HL-60/S4 (cell line): ENCODE data around the gene THAP9.
"Not testable (repeated sequence)": the region's sequence is repeated elsewhere in the genome, so short reads cannot be mapped to it uniquely, and the experiment has no call there.

Experiments used
- in situ Hi-C: fragments of 300-500 bp; cut with MboI; formaldehyde crosslinking; loops from 2 replicates; pipeline ENCODE4 v1.14.3; 2022; ENCODE audit warnings: low sequenced_read_pairs

The THAP9 gene, protein sequence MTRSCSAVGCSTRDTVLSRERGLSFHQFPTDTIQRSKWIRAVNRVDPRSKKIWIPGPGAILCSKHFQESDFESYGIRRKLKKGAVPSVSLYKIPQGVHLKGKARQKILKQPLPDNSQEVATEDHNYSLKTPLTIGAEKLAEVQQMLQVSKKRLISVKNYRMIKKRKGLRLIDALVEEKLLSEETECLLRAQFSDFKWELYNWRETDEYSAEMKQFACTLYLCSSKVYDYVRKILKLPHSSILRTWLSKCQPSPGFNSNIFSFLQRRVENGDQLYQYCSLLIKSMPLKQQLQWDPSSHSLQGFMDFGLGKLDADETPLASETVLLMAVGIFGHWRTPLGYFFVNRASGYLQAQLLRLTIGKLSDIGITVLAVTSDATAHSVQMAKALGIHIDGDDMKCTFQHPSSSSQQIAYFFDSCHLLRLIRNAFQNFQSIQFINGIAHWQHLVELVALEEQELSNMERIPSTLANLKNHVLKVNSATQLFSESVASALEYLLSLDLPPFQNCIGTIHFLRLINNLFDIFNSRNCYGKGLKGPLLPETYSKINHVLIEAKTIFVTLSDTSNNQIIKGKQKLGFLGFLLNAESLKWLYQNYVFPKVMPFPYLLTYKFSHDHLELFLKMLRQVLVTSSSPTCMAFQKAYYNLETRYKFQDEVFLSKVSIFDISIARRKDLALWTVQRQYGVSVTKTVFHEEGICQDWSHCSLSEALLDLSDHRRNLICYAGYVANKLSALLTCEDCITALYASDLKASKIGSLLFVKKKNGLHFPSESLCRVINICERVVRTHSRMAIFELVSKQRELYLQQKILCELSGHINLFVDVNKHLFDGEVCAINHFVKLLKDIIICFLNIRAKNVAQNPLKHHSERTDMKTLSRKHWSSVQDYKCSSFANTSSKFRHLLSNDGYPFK

GRCh38 chr4:82900411-82901182, at the start of gene THAP9:
TSS of gene THAP9 (plus strand) at chr4:82900735. CDS start at chr4:82900803, 68 bp downstream.
- in situ Hi-C loops = no loop called here

GRCh38 chr4:82851318-82851717, 49.2 kb upstream of the THAP9 start:
- in situ Hi-C loops = no loop called here

- in situ Hi-C loops = no loop called here
Observed at GRCh38 chr4:82851885-82852750, 48.4 kb upstream of the THAP9 start.

GRCh38 chr4:82852751-82853285, 47.7 kb upstream of the THAP9 start:
- in situ Hi-C loops = no loop called here

DNA sequence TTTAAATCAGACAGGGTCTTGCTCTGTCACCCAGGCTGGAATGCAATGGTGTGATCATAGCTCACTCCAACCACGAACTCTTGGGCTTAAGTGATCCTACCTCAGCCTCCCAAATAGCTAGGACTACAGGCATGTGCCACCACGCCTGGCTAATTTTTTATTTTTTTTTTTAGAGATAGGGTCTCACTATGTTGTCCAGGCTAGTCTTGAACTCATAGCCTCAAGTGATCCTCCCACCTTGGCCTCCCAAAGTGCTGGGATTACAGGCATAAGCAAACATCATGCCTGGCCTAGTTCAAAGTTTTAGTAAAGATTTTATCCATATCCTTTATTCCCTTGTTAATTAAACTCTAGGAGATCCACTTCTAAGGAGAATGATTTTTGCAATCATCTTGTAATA, 40.0 kb upstream of the THAP9 start:
- in situ Hi-C loops = not testable (repeated sequence)

DNA sequence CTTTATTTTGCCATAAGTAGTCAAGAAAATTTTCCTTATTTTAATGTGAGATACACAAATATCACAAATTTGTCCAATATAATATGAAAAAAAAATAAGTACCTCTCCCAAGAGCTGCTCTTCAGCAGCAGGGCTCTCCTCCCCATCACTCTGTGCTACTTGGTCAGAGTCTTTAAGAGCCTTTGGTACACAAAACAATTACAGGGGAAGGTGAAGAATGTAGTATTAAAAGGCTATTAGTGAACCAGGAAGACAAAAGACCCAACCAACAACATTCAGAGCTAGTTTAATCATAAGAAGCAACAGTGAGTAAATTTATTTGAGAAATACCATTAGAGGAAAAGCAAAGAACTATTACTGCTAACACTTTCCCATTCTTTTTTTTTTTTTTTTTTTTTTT, 39.0 kb upstream of the THAP9 start:
- in situ Hi-C loops = no loop called here

GRCh38 chr4:82864336-82864979, 36.1 kb upstream of the THAP9 start:
- in situ Hi-C loops = no loop called here

GRCh38 chr4:82865592-82865991, 34.9 kb upstream of the THAP9 start:
- in situ Hi-C loops = no loop called here

GRCh38 chr4:82866033-82866432, 34.5 kb upstream of the THAP9 start:
- in situ Hi-C loops = not testable (repeated sequence)

DNA sequence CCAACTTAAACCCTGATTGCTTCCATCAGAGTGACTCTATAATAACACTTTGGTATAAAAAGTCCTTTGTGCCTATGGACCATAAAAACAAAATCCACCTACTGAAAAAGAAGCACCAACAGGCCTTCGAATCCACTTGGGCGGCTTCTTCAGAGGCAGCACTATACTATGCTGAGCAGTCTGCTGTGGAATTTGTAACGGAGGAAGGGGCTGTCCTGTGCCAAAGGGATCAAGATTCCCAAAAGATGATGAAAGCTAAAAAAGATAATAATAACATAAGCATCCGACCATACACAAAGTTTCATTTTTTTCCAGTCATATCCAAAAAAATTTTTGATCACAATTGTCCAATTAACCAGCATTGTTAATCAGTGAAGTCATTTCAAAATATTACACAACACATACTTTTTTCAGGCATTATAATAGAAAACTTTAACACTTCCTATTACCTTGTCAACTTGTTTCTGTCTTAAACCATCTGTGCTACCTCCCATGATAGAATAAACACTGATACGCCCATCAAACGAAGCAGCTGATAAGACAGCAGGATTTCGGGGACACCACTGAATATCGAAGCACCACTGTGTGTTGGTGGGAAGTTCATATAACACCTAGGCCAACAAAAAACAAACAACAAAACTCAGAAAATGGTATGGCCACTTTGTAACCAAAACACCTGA, 33.7 kb upstream of the THAP9 start:
- in situ Hi-C loops = no loop called here

DNA sequence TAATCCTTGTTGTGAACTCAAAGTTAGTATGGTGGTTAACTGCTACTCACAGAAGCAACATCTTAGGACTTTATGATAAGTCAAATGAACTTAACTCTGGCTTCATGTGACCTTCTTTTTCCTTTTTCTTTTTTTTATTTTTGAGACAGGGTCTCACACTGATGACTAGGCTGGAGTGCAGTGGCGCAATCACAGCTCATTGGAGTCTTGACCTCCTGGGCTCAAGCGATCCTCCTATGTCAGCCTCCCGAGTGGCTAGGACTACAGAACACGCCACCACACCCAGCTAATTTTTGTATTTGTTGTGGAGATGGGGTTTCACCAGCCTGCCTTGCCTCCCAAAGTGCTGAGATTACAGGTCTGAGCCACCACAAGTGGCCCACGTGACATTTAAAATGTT, 32.0 kb upstream of the THAP9 start:
- in situ Hi-C loops = no loop called here

DNA sequence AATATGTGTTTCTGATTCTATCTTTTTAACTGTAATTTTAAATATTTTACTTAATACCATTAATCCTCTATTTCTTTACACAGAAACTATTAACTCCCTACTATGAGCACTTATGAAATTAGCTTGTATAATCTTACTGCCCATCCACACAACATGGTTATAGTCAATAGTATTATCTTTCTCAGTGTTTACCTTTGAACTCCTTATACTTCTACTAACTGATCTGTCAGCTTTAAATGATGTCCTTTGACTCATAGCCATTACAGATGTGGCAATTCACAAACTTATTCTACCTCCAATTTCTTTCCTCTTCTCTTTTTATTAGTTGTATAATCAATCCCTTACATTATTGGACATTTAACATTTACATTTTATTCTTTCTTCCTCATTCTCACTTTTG, 15.1 kb upstream of the THAP9 start:
- in situ Hi-C loops = loop anchor here (25.0 kb wide), 1 partner anchor 402 kb away; the partner anchor contains the start of gene COQ2

GRCh38 chr4:82886147-82886942, 14.2 kb upstream of the THAP9 start:
- in situ Hi-C loops = loop anchor here (25.0 kb wide), 1 partner anchor 401 kb away; the partner anchor contains the start of gene COQ2

DNA sequence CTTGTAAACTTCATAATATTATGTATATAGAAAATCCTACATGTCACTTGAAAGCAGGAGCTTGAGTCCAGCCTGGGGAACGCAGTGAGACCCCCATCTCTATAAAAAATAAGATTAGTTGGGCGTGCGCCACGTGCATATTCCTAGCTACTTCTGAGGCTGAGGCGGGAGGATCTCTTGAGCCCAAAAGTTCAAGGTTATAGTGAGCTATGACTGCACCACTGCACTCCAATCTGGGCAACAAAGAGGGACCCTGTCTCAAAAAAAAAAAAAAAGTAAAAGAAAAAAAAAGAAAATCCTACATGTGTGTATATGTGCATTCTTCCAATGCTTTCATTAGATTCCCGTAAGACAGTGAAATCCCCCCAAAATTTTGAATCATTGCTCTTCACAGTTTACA, 11.2 kb upstream of the THAP9 start:
- in situ Hi-C loops = loop anchor here (25.0 kb wide), 1 partner anchor 398 kb away; the partner anchor contains the start of gene COQ2

DNA sequence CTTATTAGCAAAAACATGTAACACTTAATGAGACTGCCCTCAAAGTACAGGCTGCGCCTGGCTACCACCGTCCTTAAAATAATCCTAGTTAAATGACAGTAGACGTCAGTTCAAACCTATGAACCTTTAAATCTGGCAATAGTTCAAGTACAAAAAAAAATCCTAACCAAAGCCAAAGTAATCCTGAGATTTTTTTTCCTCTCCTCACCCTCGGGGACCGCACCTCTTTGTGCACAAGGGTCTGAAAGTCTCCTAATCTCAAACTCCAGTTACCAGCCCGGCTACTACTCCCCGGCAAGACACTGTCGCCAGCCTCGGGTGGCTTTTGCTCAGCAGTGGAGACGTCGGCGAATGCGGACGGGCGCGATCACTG, 10.0 kb upstream of the THAP9 start:
- in situ Hi-C loops = loop anchor here (25.0 kb wide), 1 partner anchor 397 kb away; the partner anchor contains the start of gene COQ2

GRCh38 chr4:82890901-82891706, 9.4 kb upstream of the THAP9 start, which contains the start of gene SEC31A:
TSS of gene SEC31A (minus strand) at chr4:82891153. CDS start at chr4:82881936, 9,217 bp downstream.
- in situ Hi-C loops = loop anchor here (25.0 kb wide), 1 partner anchor 396 kb away; the partner anchor contains the start of gene COQ2
